Lung (tissue), 12 donors: ENCODE data around the gene MTUS2. TPM values are rescaled to one million over a fixed set of nuclear protein-coding genes. Genes with fewer than 3 reads are reported as not detected.

ENCODE experiments used
- ATAC-seq: fragments of 200-7000 bp; cut with Tn5 transposase; one replicate; pipeline ENCODE4 v1.9.1; 2020; ENCODE audit warnings: moderate number of reproducible peaks; ENCODE audit not compliant: insufficient read depth, low FRiP score
- DNase-seq, 3 donors: peaks; one replicate each; pipeline ENCODE4 v3.0.0-alpha.2; 2013 to 2017
- H3K27ac ChIP-seq, 2 donors: one replicate each; pipeline ENCODE4 v1.5.1; 2013; ENCODE audit warnings: mild to moderate bottlenecking in 2 of 2, moderate library complexity in 2 of 2, control low read depth in 1 of 2, inconsistent platforms in 1 of 2, low read depth in 1 of 2, low read length in 1 of 2
- H3K27me3 ChIP-seq, 3 donors: one replicate each; pipeline ENCODE4 v1.5.1; 2013; ENCODE audit warnings: low read length in 2 of 3; ENCODE audit not compliant: control insufficient read depth in 3 of 3, insufficient read depth in 3 of 3
- H3K36me3 ChIP-seq, 4 donors: one replicate each; pipeline ENCODE4 v1.5.1; 2013; ENCODE audit warnings: low read length in 4 of 4, mild to moderate bottlenecking in 1 of 4, moderate library complexity in 1 of 4; ENCODE audit not compliant: control insufficient read depth in 4 of 4, insufficient read depth in 4 of 4
- H3K4me1 ChIP-seq, 5 donors: one replicate each; pipeline ENCODE4 v1.5.1; 2013; ENCODE audit warnings: low read length in 5 of 5, mild to moderate bottlenecking in 2 of 5, moderate library complexity in 1 of 5; ENCODE audit not compliant: control insufficient read depth in 5 of 5, insufficient read depth in 5 of 5
- H3K4me3 ChIP-seq: one replicate; pipeline ENCODE4 v1.5.1; 2013; ENCODE audit warnings: mild to moderate bottlenecking, control low read depth, moderate library complexity
- H3K9ac ChIP-seq, 2 donors: one replicate each; pipeline ENCODE4 v1.5.1; 2013; ENCODE audit warnings: low read length in 2 of 2, control low read depth in 1 of 2; ENCODE audit not compliant: insufficient read depth in 1 of 2
- H3K9me3 ChIP-seq, 4 donors: one replicate each; pipeline ENCODE4 v1.5.1; 2013; ENCODE audit warnings: low read length in 3 of 4, mild to moderate bottlenecking in 1 of 4, moderate library complexity in 1 of 4; ENCODE audit not compliant: control insufficient read depth in 4 of 4, insufficient read depth in 3 of 4
- CTCF ChIP-seq: IDR thresholded peaks from 2 replicates; pipeline ENCODE4 v1.5.1; 2012; ENCODE audit warnings: mild to moderate bottlenecking; ENCODE audit errors: control extremely low read depth, extremely low read depth
- WGBS, 2 donors: extraction: QIAGEN DNeasy Blood & Tissue Kit; methylation state at CpG; one replicate each; pipeline ENCODE4 v1.1.7; 2013; 5-methylcytosine and 5-hydroxymethylcytosine counted together
- polyA plus RNA-seq, 2 donors: library from polyadenylated mRNA; stranded (reverse); fragments of 200-250 nt; gene quantifications; one replicate each; pipeline ENCODE4 v1.2.1, GENCODE V29; 2013
- total RNA-seq, 2 donors: library from RNA; depleted of rRNA in 1 of 2; stranded (reverse); fragments of >200 nt in 1 of 2; gene quantifications; one replicate each; pipeline ENCODE4 v1.2.1, GENCODE V29; 2014 to 2021
- donor health status: control.
- donor health status: control.
- donor health status: Bipolar disorder and iron deficiency.
- donor health status: healthy.
- donor health status: DM: yes; HTN: yes; CAD: no.

MTUS2 gene
- total and polyA plus RNA-seq, 4 donors: 0.03 to 0.54 (median 0.08) TPM

DNA sequence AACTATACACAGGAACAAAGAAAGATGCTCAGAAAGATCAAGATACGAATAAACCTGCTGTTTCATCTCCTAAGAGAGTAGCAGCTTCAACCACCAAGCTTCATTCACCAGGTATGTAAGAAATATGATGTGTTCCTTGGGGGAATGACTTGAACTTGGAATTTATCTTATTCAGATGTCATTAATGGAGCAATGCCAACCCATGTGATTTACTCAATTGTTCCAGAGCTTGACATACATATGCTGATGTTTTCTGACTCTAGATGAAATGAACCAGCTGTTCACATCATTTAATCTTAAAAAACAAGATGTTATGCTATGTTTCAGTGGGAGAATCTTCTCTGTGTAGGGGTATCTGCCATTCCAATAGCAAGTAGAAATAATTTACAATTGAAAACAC is 504.5 kb downstream of the MTUS2 start:
- 78 to 86% methylated on average over 1 of the region's 1 CpG for WGBS, 2 donors
- ATAC-seq (no peak), DNase-seq (no peak)
- Histone ChIP-seq H3K36me3 (no peaks in the 10 kb centered on the region), H3K9ac (no peak overlapping the region), H3K4me3 (no peak overlapping the region), H3K9me3 (peaks cover 0 to 6% (median 0%) of the 10 kb centered on the region in 4 donors), H3K27ac (no peak overlapping the region), H3K27me3 (no peaks in the 10 kb centered on the region), H3K4me1 (peaks cover 0 to 1% (median 0%) of the 10 kb centered on the region in 5 donors)
- no peak for TF ChIP-seq CTCF

DNA sequence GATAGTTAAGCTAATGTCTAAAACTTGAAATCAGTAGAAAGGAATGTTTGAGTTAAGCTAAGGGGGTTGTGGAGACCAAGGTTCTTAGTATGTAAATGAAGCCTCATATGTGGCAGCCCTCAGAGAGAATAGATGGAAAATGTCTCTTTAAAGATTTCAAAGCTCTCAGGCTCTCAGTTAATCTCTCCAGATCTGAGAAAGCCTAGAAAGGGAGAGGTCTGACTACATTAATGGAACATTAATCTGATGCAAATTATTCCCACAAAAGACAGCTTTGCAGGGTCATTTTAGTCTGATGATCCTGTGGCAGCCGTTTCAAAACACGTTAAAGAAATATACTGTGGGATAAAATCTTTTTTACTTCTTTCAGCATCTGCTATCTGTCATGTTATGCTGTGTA is 508.4 kb downstream of the MTUS2 start:
- no peak for TF ChIP-seq CTCF
- 89 to 90% methylated on average over 2 of the region's 2 CpGs for WGBS, 2 donors

GRCh38 chr13:29336356-29336755 is 516.2 kb downstream of the MTUS2 start:
- H3K4me1 ChIP-seq: no peaks in the 10 kb centered on the region
- H3K9ac ChIP-seq: no peak overlapping the region
- no peak overlapping the region for H3K27ac ChIP-seq
- WGBS, 2 donors: 66 to 80% methylated on average over 7 of the region's 7 CpGs
- no peaks in the 10 kb centered on the region for H3K27me3 ChIP-seq
- DNase-seq: no peak
- H3K36me3 ChIP-seq: no peaks in the 10 kb centered on the region
- no peak overlapping the region for H3K4me3 ChIP-seq
- H3K9me3 ChIP-seq: peaks cover 0 to 15% (median 1%) of the 10 kb centered on the region in 4 donors
- no peak for TF ChIP-seq CTCF
- ATAC-seq: no peak

More for the DNA sequence above, 508.4 kb downstream of the MTUS2 start:
- no peaks in the 10 kb centered on the region for H3K4me1 ChIP-seq
- H3K27ac ChIP-seq: no peak overlapping the region
- H3K4me3 ChIP-seq: no peak overlapping the region
- DNase-seq (no peak), ATAC-seq (no peak)
- no peaks in the 10 kb centered on the region for H3K36me3 ChIP-seq
- H3K9ac ChIP-seq: no peak overlapping the region
- H3K27me3 ChIP-seq: no peaks in the 10 kb centered on the region
- H3K9me3 ChIP-seq: peaks cover 0 to 3% (median 1%) of the 10 kb centered on the region in 4 donors
